ENCODE measurements around the gene PPM1A.

GRCh38 chr14:60346706-60347105 lies 97.7 kb downstream of the PPM1A start:
- TF ChIP-seq EZH2 (IDR thresholded peaks at IDR 0.05; ENCODE audit: borderline replicate concordance, low read length) (no peak), CTCF (conservative IDR thresholded peaks at IDR 0.05 in 1 of 2, IDR thresholded peaks at IDR 0.05 in 1 of 2; ENCODE audit: extremely low read depth in 1 of 2, insufficient read depth in 1 of 2, low read depth in 1 of 2, low read length in 2 of 2) (no peak)

Measured in mammary epithelial cell (primary cell).